Stimulated activated CD4-positive, alpha-beta T cell treated with anti-CD3 and anti-CD28 coated beads, TNF-alpha, amount 100 ng/mL, for 24 hours (primary cell): ENCODE measurements around the gene MAPK14.

Experiments
- DNase-seq, 3 experiments: peaks; one replicate each; pipeline ENCODE4 v3.0.0-alpha.2; 2020; ENCODE audit warnings: low read depth in 3 of 3

The MAPK14 gene

DNA sequence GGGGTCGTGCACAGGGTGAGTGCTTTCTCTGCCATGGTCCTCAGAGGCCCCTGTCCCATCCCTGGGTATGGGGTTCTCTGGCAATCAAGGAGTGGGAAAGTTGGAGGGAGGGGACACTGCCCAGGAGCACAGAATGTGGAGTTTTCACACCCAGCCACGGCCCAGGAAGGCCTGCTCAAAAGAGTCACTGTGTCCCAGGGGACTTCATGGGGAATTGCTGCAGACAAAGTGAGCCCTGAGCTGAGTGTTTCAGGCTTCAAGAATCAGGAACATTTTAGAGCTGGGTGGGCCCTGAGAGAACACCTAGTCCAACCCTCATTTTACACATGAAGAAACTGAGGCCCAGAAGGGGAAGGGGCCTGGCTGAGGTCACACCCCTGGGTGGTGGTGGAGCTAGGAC, 108.4 kb downstream of the MAPK14 start:
- no peak for DNase-seq

DNA sequence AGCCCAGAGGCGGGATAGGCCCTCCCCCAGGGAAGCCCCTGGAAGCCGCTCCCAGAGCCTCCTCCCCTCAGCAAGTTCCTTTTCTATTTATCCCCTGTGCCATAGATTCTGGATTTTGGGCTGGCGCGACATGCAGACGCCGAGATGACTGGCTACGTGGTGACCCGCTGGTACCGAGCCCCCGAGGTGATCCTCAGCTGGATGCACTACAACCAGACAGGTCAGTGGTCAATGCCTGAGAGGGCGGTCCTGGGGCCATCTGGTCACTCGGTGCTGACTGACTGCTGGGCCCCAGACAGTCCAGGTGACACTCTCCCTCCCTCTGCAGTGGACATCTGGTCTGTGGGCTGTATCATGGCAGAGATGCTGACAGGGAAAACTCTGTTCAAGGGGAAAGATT, 108.9 kb downstream of the MAPK14 start:
- no peak for DNase-seq

DNA sequence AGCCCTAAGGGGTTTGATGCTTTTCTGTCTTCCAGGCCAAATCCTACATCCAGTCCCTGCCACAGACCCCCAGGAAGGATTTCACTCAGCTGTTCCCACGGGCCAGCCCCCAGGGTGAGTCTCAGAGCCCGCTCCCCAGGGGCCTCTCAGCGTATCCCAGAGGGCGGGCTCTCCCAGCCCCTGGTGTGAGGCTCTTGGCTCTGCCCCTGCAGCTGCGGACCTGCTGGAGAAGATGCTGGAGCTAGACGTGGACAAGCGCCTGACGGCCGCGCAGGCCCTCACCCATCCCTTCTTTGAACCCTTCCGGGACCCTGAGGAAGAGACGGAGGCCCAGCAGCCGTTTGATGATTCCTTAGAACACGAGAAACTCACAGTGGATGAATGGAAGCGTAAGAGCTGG, 111.1 kb downstream of the MAPK14 start:
- no peak for DNase-seq

DNA sequence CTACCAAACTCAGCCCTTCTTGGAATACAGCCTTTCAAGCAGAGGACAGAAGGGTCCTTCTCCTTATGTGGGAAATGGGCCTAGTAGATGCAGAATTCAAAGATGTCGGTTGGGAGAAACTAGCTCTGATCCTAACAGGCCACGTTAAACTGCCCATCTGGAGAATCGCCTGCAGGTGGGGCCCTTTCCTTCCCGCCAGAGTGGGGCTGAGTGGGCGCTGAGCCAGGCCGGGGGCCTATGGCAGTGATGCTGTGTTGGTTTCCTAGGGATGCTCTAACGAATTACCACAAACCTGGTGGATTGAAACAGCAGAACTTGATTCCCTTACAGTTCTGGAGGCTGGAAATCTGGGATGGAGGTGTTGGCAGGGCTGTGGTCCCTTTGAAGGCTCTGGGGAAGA, 111.8 kb downstream of the MAPK14 start:
- DNase-seq: no peak

DNA sequence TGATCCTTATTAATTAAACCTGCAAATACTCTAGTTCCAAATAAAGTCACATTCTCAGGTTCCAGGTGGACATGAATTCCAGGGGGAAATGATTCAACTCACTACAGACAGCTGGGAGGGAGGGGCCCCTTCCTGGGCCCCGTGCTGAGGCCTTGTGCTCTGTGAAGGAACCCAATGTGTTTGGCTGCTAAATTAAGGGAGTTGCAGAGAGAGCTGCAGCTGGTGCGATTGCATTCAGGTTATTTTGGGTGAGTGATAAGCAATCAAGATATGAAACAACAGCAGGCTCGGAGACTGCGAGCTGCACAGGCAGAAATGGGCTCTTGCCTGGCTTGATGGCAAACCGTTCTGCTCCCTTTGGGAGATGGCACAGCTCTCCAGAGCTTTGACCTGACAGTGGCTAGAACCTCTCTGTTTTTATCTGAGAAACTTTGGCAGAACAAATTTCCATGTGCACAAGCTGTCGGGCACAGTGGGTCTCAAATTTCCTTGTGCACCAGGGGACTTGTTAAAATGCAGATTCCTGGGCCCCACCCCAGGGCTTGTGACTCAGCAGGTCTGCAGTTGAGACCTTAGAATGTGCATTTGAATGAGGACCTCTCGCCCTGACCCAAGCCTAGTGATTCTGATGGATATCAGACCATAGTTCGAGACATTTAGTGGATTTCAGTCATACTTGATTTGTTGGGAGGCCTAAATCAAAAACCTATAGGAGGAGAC, 112.5 kb downstream of the MAPK14 start:
- no peak for DNase-seq

DNA sequence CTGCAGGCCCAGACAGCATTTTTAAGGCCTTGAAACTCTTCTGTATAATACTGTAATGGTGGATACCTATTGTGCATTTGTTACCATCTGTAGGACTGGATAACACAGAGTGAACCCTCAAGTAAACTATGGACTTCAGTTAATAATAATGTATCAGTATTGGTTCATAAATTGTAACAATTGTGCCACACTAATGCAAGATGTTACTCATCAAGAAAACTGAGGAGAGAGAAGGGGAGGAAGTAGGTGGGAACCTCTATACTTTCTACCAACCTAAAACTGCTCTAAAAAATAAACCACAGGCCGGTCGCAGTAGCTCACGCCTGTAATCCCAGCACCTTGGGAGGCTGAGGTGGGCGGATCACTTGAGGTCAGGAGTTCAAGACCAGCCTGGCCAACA, 113.5 kb downstream of the MAPK14 start:
- DNase-seq: no peak

DNA sequence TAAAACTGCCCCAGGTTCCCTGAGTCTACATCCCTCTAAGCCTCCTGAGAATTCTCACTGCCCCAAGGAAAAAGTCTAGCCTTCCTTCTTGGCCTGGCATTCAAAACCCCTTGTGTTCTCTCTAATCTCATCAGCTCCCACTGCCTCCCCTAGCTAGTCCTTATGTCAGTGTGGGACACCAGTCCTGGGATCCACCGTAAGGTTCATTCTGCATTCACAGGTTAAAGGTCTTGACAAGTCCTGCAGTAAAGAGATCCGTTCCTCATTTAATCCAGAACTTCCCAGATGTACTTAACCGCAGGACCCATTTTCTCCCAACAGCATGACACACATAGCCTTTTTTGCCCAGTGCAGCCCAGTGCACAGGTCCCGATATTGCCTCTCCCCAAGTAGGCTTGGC, 114.4 kb downstream of the MAPK14 start:
- DNase-seq: no peak

DNA sequence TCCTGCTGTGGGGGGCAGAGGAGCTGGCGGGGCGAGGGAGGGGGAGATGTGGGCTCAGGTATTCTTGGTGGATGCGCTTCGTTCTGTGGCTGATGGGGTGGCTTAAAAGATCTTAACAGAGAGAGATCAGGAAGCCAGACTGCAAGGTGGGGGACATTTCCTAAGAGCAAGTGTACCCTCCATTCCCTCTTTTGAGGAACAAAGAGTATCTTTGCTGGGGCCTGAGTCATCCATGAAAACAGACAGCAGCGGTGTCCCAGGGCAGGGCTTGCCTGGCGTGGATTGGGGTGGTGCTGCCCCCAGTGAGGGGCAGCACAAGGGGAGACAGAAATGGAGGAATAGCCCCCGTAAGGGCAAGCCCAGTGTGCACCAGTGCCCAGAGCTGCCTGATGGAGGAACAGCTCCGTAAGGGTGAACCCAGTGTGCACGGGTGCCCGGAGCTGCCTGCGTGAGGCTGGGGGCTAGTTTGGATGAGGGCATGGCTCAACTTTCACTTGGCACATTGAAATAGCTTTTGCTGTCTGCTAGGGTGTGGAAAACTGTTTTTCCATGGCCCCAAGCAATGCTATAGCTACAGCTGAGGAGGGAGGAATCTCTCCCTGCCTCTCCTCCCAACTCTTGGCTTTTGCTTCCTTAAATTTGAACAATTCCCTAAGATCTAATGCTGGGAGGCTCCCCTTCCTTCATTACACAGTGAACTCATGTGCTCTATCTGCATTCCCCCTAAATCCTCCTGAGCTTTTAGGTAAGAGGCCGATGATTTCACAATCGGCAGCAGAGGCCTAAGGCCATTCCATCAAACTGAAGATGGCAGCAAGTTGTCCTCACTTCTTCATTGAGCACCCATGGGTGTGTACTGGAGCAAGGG, 115.6 kb downstream of the MAPK14 start:
- no peak for DNase-seq

DNA sequence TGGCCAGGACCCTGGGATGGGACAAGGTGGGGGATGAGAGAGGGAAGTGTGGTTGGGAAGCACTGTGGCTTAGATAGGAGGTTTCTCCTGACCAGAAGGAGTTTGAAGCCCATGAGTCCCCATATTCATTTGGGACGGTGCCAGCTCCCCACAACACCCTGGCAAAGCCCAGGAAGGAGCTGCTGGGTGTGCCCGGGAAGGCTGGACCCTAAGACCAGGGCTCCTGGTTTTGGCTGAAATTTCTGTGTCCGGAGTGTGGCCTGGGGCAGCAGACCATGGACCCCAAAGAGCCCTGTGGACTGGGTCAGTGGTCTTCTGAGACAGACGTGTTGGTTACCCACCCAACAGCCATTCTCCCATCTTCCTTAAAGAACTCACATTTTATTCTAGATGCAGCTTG, 117.9 kb downstream of the MAPK14 start:
- DNase-seq: no peak

DNA sequence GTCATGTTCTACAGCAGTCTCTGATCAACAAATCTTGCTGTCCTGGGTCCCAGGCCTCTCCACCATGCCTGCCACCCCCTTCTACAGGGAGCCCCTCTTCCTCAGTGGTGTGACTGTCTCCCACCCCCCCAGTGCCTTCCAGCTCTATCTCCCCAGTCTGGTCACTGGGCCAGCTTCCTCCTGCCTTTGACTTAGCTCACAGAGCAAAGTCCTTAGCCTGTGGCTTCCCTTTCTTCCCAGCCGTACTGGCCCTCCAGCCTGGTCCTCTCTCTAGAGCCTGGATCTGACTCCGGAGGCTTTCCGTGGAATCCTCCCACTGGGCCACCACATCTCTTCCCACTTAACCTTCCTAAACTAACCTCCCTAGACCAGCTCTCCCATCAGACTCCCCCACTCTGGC, 119.7 kb downstream of the MAPK14 start:
- no peak for DNase-seq

DNA sequence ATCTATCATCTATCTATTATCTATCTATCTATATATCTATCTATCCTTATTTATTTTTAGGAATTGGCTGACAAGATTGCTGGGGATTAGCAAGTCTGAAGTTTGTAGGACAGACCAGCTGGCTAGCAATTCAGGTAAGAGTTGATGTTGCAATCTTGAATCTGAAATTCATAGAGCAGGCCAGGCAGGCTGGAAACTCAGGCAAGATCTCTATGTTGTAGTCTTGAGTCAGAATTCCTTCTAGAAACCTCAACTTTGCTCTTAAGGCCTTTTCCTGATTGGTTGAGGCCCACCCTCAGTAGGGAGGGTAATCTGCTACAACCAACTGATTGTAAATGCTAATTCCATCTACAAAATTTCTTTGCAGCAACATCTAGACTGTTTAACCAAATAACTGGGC, 121.9 kb downstream of the MAPK14 start:
- DNase-seq: no peak

DNA sequence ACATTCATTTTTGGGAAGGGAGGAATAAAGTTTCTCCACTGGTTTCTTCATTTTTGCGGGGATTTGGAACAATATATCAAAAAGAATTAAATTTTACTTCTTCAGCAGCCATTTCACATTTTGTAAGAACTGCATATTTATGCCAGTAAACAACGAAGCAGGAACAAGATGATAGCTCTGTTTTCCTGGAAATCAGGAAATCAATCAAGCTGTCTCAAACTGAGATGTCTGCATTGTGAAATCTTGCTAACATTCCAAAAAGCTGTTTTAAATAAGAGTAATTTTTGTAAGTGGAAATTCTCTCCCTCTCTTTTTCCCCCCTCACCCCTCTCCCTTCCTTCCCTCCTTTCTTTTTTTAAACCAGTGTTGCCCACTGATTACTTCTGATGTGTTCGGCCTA, 122.7 kb downstream of the MAPK14 start:
- no peak for DNase-seq

DNA sequence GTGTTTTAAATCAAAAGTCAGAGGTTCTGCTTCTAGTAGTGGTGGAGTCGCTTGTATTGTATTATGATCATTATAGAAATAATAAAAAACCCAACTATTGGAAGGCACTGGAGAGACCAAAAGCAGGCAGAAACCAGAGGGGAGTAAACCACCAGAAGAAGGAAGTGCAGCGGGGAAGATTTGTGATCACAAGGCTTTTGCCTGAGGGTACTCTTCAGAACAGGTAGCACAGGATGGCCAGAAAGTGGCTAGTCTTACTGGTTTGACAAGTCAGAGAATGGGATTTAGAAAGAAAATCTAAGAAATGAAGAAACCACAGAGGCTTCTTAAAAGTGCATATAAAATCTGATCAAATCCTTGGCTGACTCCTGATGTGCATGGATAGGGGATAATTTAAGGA, 126.7 kb downstream of the MAPK14 start:
- DNase-seq: no peak

DNA sequence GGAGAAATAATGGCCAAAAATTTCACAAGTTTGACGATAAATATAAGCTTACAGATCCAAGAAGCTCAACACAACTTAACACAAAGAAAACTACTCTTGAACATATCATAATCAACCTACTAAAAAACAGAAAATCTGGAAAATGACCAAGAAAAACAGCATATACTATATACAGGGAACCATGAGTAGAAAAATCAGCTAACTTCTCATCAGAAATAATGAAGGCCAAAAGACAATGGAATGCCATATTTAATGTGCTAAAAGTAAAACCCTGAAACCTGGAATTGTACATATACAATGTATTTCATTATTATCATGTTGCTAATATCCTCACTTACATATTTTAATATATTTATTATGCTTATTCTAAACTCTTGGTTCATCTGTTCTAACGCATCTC, 128.1 kb downstream of the MAPK14 start:
- no peak for DNase-seq

DNA sequence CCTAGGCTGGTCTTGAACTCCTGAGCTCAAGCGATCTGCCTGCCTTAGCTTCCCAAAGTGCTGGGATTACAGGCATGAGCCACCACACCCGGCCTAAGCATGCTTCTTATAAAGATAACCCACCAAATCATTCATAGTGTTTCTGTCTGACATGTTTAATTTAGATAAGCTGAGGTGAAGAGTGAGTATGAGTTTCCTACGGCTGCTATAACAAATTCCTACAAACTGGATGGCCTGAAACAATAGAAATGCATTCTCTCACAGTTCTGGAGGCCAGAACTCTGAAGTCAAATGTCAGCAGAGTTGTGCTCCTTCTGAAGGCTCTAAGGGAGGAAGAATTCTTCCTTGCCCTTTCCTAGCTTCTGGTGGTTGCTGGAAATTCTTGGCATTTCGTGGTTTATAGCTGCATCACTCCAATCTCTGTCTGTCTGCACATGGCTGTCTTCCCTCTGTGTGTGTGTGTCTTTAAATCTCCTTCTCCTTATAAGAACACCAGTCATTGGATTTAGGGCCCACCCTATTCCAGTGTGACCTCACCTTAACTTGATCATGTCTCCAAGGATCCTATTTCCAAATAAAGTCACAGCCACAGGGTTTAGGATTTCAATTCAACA, 132.6 kb downstream of the MAPK14 start:
- no peak for DNase-seq
